ENCODE results near the gene HDAC3.

The HDAC3 gene

GRCh38 chr5:141640698-141641097 lies 4.0 kb upstream of the HDAC3 start:
- H3K9ac ChIP-seq (ENCODE audit: low read length), result no peak overlapping the region
- H3K27ac ChIP-seq (ENCODE audit: low read length), result no peak overlapping the region
- H3K4me3 ChIP-seq (ENCODE audit: low read length), result no peak overlapping the region
- H3K36me3 ChIP-seq (ENCODE audit: control insufficient read depth, low read depth, low read length), result peaks cover 6% of the 10 kb centered on the region
- H3K27me3 ChIP-seq (ENCODE audit: control insufficient read depth, insufficient read depth, low read length), result no peaks in the 10 kb centered on the region
- H3K4me1 ChIP-seq (ENCODE audit: control insufficient read depth, low read depth, low read length), result peaks cover 3% of the 10 kb centered on the region
- H3K9me3 ChIP-seq (ENCODE audit: control insufficient read depth, low read depth, low read length), result no peaks in the 10 kb centered on the region

GRCh38 chr5:141640051-141640415 lies 3.4 kb upstream of the HDAC3 start:
- Histone ChIP-seq H3K27ac (ENCODE audit: low read length) (no peak overlapping the region), H3K36me3 (ENCODE audit: control insufficient read depth, low read depth, low read length) (peaks cover 6% of the 10 kb centered on the region), H3K4me1 (ENCODE audit: control insufficient read depth, low read depth, low read length) (peaks cover 3% of the 10 kb centered on the region), H3K4me3 (ENCODE audit: low read length) (no peak overlapping the region), H3K27me3 (ENCODE audit: control insufficient read depth, insufficient read depth, low read length) (no peaks in the 10 kb centered on the region), H3K9me3 (ENCODE audit: control insufficient read depth, low read depth, low read length) (no peaks in the 10 kb centered on the region), H3K9ac (ENCODE audit: low read length) (no peak overlapping the region)

GRCh38 chr5:141639357-141640050 lies 2.9 kb upstream of the HDAC3 start:
- no peak overlapping the region for H3K9ac ChIP-seq (ENCODE audit: low read length)
- no peak overlapping the region for H3K4me3 ChIP-seq (ENCODE audit: low read length)
- no peaks in the 10 kb centered on the region for H3K9me3 ChIP-seq (ENCODE audit: control insufficient read depth, low read depth, low read length)
- H3K27ac ChIP-seq (ENCODE audit: low read length), result no peak overlapping the region
- H3K36me3 ChIP-seq (ENCODE audit: control insufficient read depth, low read depth, low read length), result peaks cover 6% of the 10 kb centered on the region
- H3K4me1 ChIP-seq (ENCODE audit: control insufficient read depth, low read depth, low read length), result peaks cover 3% of the 10 kb centered on the region
- no peaks in the 10 kb centered on the region for H3K27me3 ChIP-seq (ENCODE audit: control insufficient read depth, insufficient read depth, low read length)

- Histone ChIP-seq H3K9me3 (ENCODE audit: control insufficient read depth, low read depth, low read length) (no peaks in the 10 kb centered on the region), H3K4me3 (ENCODE audit: low read length) (peak overlapping the region; percentile 87), H3K27me3 (ENCODE audit: control insufficient read depth, insufficient read depth, low read length) (no peaks in the 10 kb centered on the region), H3K4me1 (ENCODE audit: control insufficient read depth, low read depth, low read length) (peaks cover 3% of the 10 kb centered on the region), H3K27ac (ENCODE audit: low read length) (no peak overlapping the region), H3K36me3 (ENCODE audit: control insufficient read depth, low read depth, low read length) (peaks cover 6% of the 10 kb centered on the region), H3K9ac (ENCODE audit: low read length) (no peak overlapping the region)
These were observed 2.1 kb upstream of the HDAC3 start for GRCh38 chr5:141638771-141639170.

- H3K9me3 ChIP-seq (ENCODE audit: control insufficient read depth, low read depth, low read length), result no peaks in the 10 kb centered on the region
- no peak overlapping the region for H3K27ac ChIP-seq (ENCODE audit: low read length)
- peaks cover 3% of the 10 kb centered on the region for H3K4me1 ChIP-seq (ENCODE audit: control insufficient read depth, low read depth, low read length)
- peaks cover 6% of the 10 kb centered on the region for H3K36me3 ChIP-seq (ENCODE audit: control insufficient read depth, low read depth, low read length)
- H3K4me3 ChIP-seq (ENCODE audit: low read length), result peak overlapping the region; percentile 87
- peak overlapping the region; percentile 82 for H3K9ac ChIP-seq (ENCODE audit: low read length)
- no peaks in the 10 kb centered on the region for H3K27me3 ChIP-seq (ENCODE audit: control insufficient read depth, insufficient read depth, low read length)
These were observed 1.2 kb upstream of the HDAC3 start for GRCh38 chr5:141637767-141638419.

GRCh38 chr5:141637123-141637766 lies 596 bp upstream of the HDAC3 start:
- H3K27me3 ChIP-seq (ENCODE audit: control insufficient read depth, insufficient read depth, low read length), result no peaks in the 10 kb centered on the region
- H3K4me1 ChIP-seq (ENCODE audit: control insufficient read depth, low read depth, low read length), result peaks cover 3% of the 10 kb centered on the region
- peak overlapping the region; percentile 82 for H3K9ac ChIP-seq (ENCODE audit: low read length)
- no peak overlapping the region for H3K27ac ChIP-seq (ENCODE audit: low read length)
- H3K36me3 ChIP-seq (ENCODE audit: control insufficient read depth, low read depth, low read length), result peaks cover 6% of the 10 kb centered on the region
- H3K9me3 ChIP-seq (ENCODE audit: control insufficient read depth, low read depth, low read length), result no peaks in the 10 kb centered on the region
- peak overlapping the region; percentile 87 for H3K4me3 ChIP-seq (ENCODE audit: low read length)

- peak overlapping the region; percentile 87 for H3K4me3 ChIP-seq (ENCODE audit: low read length)
- no peaks in the 10 kb centered on the region for H3K27me3 ChIP-seq (ENCODE audit: control insufficient read depth, insufficient read depth, low read length)
- no peaks in the 10 kb centered on the region for H3K36me3 ChIP-seq (ENCODE audit: control insufficient read depth, low read depth, low read length)
- H3K9me3 ChIP-seq (ENCODE audit: control insufficient read depth, low read depth, low read length), result no peaks in the 10 kb centered on the region
- peak overlapping the region; percentile 82 for H3K9ac ChIP-seq (ENCODE audit: low read length)
- H3K4me1 ChIP-seq (ENCODE audit: control insufficient read depth, low read depth, low read length), result peaks cover 3% of the 10 kb centered on the region
- no peak overlapping the region for H3K27ac ChIP-seq (ENCODE audit: low read length)
These were observed 590 bp downstream of the HDAC3 start for GRCh38 chr5:141636106-141636412.

- peak overlapping the region; percentile 82 for H3K9ac ChIP-seq (ENCODE audit: low read length)
- H3K36me3 ChIP-seq (ENCODE audit: control insufficient read depth, low read depth, low read length), result no peaks in the 10 kb centered on the region
- peaks cover 3% of the 10 kb centered on the region for H3K4me1 ChIP-seq (ENCODE audit: control insufficient read depth, low read depth, low read length)
- H3K4me3 ChIP-seq (ENCODE audit: low read length), result peak overlapping the region; percentile 87
- H3K27me3 ChIP-seq (ENCODE audit: control insufficient read depth, insufficient read depth, low read length), result no peaks in the 10 kb centered on the region
- H3K9me3 ChIP-seq (ENCODE audit: control insufficient read depth, low read depth, low read length), result no peaks in the 10 kb centered on the region
- H3K27ac ChIP-seq (ENCODE audit: low read length), result no peak overlapping the region
These were observed 1.0 kb downstream of the HDAC3 start for GRCh38 chr5:141635646-141636045.

- Histone ChIP-seq H3K27me3 (ENCODE audit: control insufficient read depth, insufficient read depth, low read length) (no peaks in the 10 kb centered on the region), H3K9me3 (ENCODE audit: control insufficient read depth, low read depth, low read length) (no peaks in the 10 kb centered on the region), H3K36me3 (ENCODE audit: control insufficient read depth, low read depth, low read length) (peaks cover 2% of the 10 kb centered on the region), H3K27ac (ENCODE audit: low read length) (no peak overlapping the region), H3K9ac (ENCODE audit: low read length) (no peak overlapping the region), H3K4me1 (ENCODE audit: control insufficient read depth, low read depth, low read length) (peaks cover 3% of the 10 kb centered on the region), H3K4me3 (ENCODE audit: low read length) (no peak overlapping the region)
These were observed 1.9 kb downstream of the HDAC3 start for GRCh38 chr5:141634720-141635119.

- no peak overlapping the region for H3K9ac ChIP-seq (ENCODE audit: low read length)
- no peaks in the 10 kb centered on the region for H3K9me3 ChIP-seq (ENCODE audit: control insufficient read depth, low read depth, low read length)
- peaks cover 9% of the 10 kb centered on the region for H3K36me3 ChIP-seq (ENCODE audit: control insufficient read depth, low read depth, low read length)
- H3K27me3 ChIP-seq (ENCODE audit: control insufficient read depth, insufficient read depth, low read length), result no peaks in the 10 kb centered on the region
- H3K27ac ChIP-seq (ENCODE audit: low read length), result no peak overlapping the region
- peaks cover 3% of the 10 kb centered on the region for H3K4me1 ChIP-seq (ENCODE audit: control insufficient read depth, low read depth, low read length)
- H3K4me3 ChIP-seq (ENCODE audit: low read length), result no peak overlapping the region
These were observed 2.6 kb downstream of the HDAC3 start for GRCh38 chr5:141633871-141634561.

GRCh38 chr5:141632650-141633049 lies 4.0 kb downstream of the HDAC3 start:
- Histone ChIP-seq H3K9ac (ENCODE audit: low read length) (no peak overlapping the region), H3K9me3 (ENCODE audit: control insufficient read depth, low read depth, low read length) (no peaks in the 10 kb centered on the region), H3K36me3 (ENCODE audit: control insufficient read depth, low read depth, low read length) (peaks cover 21% of the 10 kb centered on the region), H3K27me3 (ENCODE audit: control insufficient read depth, insufficient read depth, low read length) (no peaks in the 10 kb centered on the region), H3K4me1 (ENCODE audit: control insufficient read depth, low read depth, low read length) (peaks cover 3% of the 10 kb centered on the region), H3K4me3 (ENCODE audit: low read length) (no peak overlapping the region), H3K27ac (ENCODE audit: low read length) (no peak overlapping the region)
